Neural progenitor cell (in vitro differentiated cells): ENCODE results near the gene ATF5. TPM values are rescaled to one million over a fixed set of nuclear protein-coding genes. Genes with fewer than 3 reads are reported as not detected.

Experiments
- DNase-seq: peaks from one replicate; pipeline ENCODE4 v3.0.0-alpha.2; 2016; ENCODE audit warnings: low spot score
- H2AFZ ChIP-seq: fragments of 200-600 bp; sonication (generic); replicated peaks from 2 replicates; pipeline ENCODE4 v1.6.1; 2016; ENCODE audit warnings: antibody characterized with exemption
- H3F3A ChIP-seq: fragments of 200-600 bp; sonication (generic); 2 replicates; pipeline ENCODE4 v1.6.1; 2016; ENCODE audit warnings: antibody characterized with exemption, low read depth
- H3K27ac ChIP-seq: fragments of 200-600 bp; sonication (generic); 2 replicates; pipeline ENCODE4 v1.5.1; 2016; ENCODE audit warnings: mild to moderate bottlenecking
- H3K27me3 ChIP-seq: fragments of 200-600 bp; sonication (generic); 2 replicates; pipeline ENCODE4 v1.6.1; 2016; ENCODE audit warnings: mild to moderate bottlenecking, moderate library complexity
- H3K36me3 ChIP-seq: fragments of 200-600 bp; sonication (generic); 2 replicates; pipeline ENCODE4 v1.5.1; 2016
- H3K4me1 ChIP-seq: fragments of 200-600 bp; sonication (generic); 2 replicates; pipeline ENCODE4 v1.6.1; 2016; ENCODE audit warnings: mixed run types
- H3K4me2 ChIP-seq: fragments of 200-600 bp; sonication (generic); 2 replicates; pipeline ENCODE4 v1.6.1; 2016
- H3K4me3 ChIP-seq: fragments of 200-600 bp; sonication (generic); 2 replicates; pipeline ENCODE4 v1.5.1; 2016
- H3K79me2 ChIP-seq: fragments of 200-600 bp; sonication (generic); 2 replicates; pipeline ENCODE4 v1.6.1; 2016; ENCODE audit warnings: low read depth
- H3K9ac ChIP-seq: fragments of 200-600 bp; sonication (generic); 2 replicates; pipeline ENCODE4 v1.6.1; 2016
- H3K9me3 ChIP-seq: fragments of 200-600 bp; sonication (generic); 2 replicates; pipeline ENCODE4 v1.5.1; 2016; ENCODE audit warnings: low read depth
- H4K20me1 ChIP-seq: fragments of 200-600 bp; sonication (generic); 2 replicates; pipeline ENCODE4 v1.6.1; 2016; ENCODE audit warnings: low read depth
- H3K27ac Mint-ChIP-seq: 3 replicates; pipeline ENCODE4 v1.8.0; 2021; ENCODE audit warnings: mixed read lengths
- H3K27me3 Mint-ChIP-seq: 2 replicates; pipeline ENCODE4 v1.8.0; 2022; ENCODE audit warnings: low read depth, mild to moderate bottlenecking, inconsistent platforms, moderate library complexity, mixed read lengths; ENCODE audit not compliant: insufficient read depth
- H3K36me3 Mint-ChIP-seq: 3 replicates; pipeline ENCODE4 v1.8.0; 2021; ENCODE audit warnings: mixed read lengths
- H3K4me1 Mint-ChIP-seq: 3 replicates; pipeline ENCODE4 v1.8.0; 2021; ENCODE audit warnings: mixed read lengths
- H3K4me3 Mint-ChIP-seq: 3 replicates; pipeline ENCODE4 v1.8.0; 2021; ENCODE audit warnings: mild to moderate bottlenecking, moderate library complexity, mixed read lengths
- H3K9me3 Mint-ChIP-seq: 3 replicates; pipeline ENCODE4 v1.8.0; 2020; ENCODE audit warnings: mixed read lengths
- EZH2 ChIP-seq: fragments of 200-600 bp; sonication (generic); IDR thresholded peaks from 2 replicates; pipeline ENCODE4 v1.6.1; 2017; ENCODE audit warnings: antibody characterized with exemption, mild to moderate bottlenecking, moderate library complexity
- EZH2phosphoT487 ChIP-seq: fragments of 200-600 bp; sonication (generic); IDR thresholded peaks from 2 replicates; pipeline ENCODE4 v1.6.1; 2017; ENCODE audit warnings: antibody characterized with exemption
- total RNA-seq: library from RNA; depleted of rRNA; stranded (reverse); fragments of >200 nt; gene quantifications from 2 replicates; pipeline ENCODE4 v1.2.3, GENCODE V29; 2015; ENCODE audit warnings: low replicate concordance
- TF ChIP-seq, protein P1 (sequence below): fragments of 200-600 bp; sonication (generic); IDR thresholded peaks from 2 replicates; pipeline ENCODE4 v1.5.1; 2017; ENCODE audit warnings: antibody characterized with exemption, mild to moderate bottlenecking

The ATF5 gene
- total RNA-seq, 1 donor from 2014 or later: 1.6 TPM

DNA sequence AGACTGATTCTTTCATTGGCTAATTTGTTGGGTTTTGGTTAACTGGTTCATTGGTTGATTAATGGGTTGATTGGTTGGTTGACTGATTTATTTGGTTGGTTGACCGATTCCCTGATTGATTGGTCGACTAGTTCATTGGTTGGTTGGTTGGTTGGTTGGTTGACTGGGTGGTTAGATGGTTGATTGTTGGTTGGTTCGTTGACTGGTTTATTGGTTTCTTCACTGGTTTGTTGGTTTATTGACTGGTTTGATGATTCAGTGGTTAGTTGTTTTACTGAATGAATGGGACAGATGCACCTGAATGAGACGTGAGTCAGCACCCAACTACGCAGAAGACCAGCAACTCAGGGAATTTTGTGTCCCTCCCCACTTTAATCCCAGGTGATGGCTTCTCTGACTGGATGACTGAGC lies 3.0 kb downstream of the ATF5 start:
- peaks cover 2% of the 10 kb centered on the region for H3K27me3 ChIP-seq
- H3K27me3 Mint-ChIP-seq: peaks cover 12% of the 10 kb centered on the region
- H3F3A ChIP-seq: peaks cover 22% of the 10 kb centered on the region
- H3K27ac Mint-ChIP-seq: no peak overlapping the region
- H3K79me2 ChIP-seq: peaks cover 22% of the 10 kb centered on the region
- DNase-seq: no peak
- no peak overlapping the region for H3K4me3 Mint-ChIP-seq
- no peak overlapping the region for H3K27ac ChIP-seq
- H3K4me1 ChIP-seq: peaks cover 9% of the 10 kb centered on the region
- peaks cover 21% of the 10 kb centered on the region for H3K4me1 Mint-ChIP-seq
- H3K36me3 ChIP-seq: no peaks in the 10 kb centered on the region
- no peak overlapping the region for H2AFZ ChIP-seq
- peaks cover 14% of the 10 kb centered on the region for H3K36me3 Mint-ChIP-seq
- H4K20me1 ChIP-seq: peaks cover 9% of the 10 kb centered on the region
- no peak overlapping the region for H3K4me2 ChIP-seq
- no peaks in the 10 kb centered on the region for H3K9me3 Mint-ChIP-seq
- no peaks in the 10 kb centered on the region for H3K9me3 ChIP-seq
- no peak for TF ChIP-seq EZH2phosphoT487
- TF ChIP-seq, protein P1, sequence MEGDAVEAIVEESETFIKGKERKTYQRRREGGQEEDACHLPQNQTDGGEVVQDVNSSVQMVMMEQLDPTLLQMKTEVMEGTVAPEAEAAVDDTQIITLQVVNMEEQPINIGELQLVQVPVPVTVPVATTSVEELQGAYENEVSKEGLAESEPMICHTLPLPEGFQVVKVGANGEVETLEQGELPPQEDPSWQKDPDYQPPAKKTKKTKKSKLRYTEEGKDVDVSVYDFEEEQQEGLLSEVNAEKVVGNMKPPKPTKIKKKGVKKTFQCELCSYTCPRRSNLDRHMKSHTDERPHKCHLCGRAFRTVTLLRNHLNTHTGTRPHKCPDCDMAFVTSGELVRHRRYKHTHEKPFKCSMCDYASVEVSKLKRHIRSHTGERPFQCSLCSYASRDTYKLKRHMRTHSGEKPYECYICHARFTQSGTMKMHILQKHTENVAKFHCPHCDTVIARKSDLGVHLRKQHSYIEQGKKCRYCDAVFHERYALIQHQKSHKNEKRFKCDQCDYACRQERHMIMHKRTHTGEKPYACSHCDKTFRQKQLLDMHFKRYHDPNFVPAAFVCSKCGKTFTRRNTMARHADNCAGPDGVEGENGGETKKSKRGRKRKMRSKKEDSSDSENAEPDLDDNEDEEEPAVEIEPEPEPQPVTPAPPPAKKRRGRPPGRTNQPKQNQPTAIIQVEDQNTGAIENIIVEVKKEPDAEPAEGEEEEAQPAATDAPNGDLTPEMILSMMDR: no peak
- TF ChIP-seq EZH2: no peak
- H3K4me3 ChIP-seq: no peak overlapping the region
- no peak overlapping the region for H3K9ac ChIP-seq

DNA sequence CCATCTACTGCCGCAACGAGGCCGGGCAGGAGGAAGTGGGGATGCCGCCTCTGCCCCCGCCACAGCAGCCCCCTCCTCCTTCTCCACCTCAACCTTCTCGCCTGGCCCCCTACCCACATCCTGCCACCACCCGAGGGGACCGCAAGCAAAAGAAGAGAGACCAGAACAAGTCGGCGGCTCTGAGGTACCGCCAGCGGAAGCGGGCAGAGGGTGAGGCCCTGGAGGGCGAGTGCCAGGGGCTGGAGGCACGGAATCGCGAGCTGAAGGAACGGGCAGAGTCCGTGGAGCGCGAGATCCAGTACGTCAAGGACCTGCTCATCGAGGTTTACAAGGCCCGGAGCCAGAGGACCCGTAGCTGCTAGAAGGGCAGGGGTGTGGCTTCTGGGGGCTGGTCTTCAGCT lies 3.7 kb downstream of the ATF5 start:
- H3F3A ChIP-seq: peaks cover 22% of the 10 kb centered on the region
- H3K4me2 ChIP-seq: no peak overlapping the region
- H3K36me3 Mint-ChIP-seq: peaks cover 9% of the 10 kb centered on the region
- DNase-seq: no peak
- no peak overlapping the region for H2AFZ ChIP-seq
- no peak overlapping the region for H3K9ac ChIP-seq
- H3K4me1 Mint-ChIP-seq: peaks cover 14% of the 10 kb centered on the region
- no peak overlapping the region for H3K27ac Mint-ChIP-seq
- H3K9me3 ChIP-seq: no peaks in the 10 kb centered on the region
- no peak overlapping the region for H3K27ac ChIP-seq
- H3K79me2 ChIP-seq: peaks cover 16% of the 10 kb centered on the region
- TF ChIP-seq, protein P1: no peak
- no peak for TF ChIP-seq EZH2phosphoT487
- no peak for TF ChIP-seq EZH2
- H3K27me3 Mint-ChIP-seq: peaks cover 12% of the 10 kb centered on the region
- no peaks in the 10 kb centered on the region for H3K36me3 ChIP-seq
- peaks cover 3% of the 10 kb centered on the region for H4K20me1 ChIP-seq
- H3K4me3 ChIP-seq: no peak overlapping the region
- peaks cover 6% of the 10 kb centered on the region for H3K27me3 ChIP-seq
- H3K9me3 Mint-ChIP-seq: no peaks in the 10 kb centered on the region
- H3K4me1 ChIP-seq: peaks cover 4% of the 10 kb centered on the region
- no peak overlapping the region for H3K4me3 Mint-ChIP-seq

DNA sequence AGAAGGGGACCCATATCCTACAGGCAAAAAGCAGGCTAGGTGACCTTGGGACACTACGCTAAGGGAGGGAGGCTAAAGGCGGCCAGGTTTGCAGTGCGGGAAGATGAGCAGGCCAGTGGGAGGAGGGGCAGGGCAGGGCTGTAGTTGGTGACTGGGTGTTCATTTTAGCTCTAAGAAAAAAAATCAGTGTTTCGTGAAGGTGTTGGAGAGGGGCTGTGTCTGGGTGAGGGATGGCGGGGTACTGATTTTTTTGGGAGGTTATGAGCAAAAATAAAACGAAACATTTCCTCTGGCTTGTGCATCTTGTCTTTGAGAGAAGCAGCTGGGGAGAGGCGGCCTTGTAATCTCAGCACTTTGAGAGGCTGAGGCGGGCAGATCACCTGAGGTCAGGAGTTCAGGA lies 4.6 kb downstream of the ATF5 start:
- H2AFZ ChIP-seq: no peak overlapping the region
- peaks cover 11% of the 10 kb centered on the region for H3K27me3 ChIP-seq
- H3F3A ChIP-seq: peaks cover 27% of the 10 kb centered on the region
- Mint-ChIP-seq H3K4me3 (no peak overlapping the region), H3K27me3 (peaks cover 10% of the 10 kb centered on the region), H3K36me3 (peaks cover 7% of the 10 kb centered on the region), H3K27ac (no peak overlapping the region), H3K4me1 (peaks cover 7% of the 10 kb centered on the region), H3K9me3 (no peaks in the 10 kb centered on the region)
- peaks cover 6% of the 10 kb centered on the region for H3K79me2 ChIP-seq
- peaks cover 3% of the 10 kb centered on the region for H3K4me1 ChIP-seq
- H3K27ac ChIP-seq: no peak overlapping the region
- no peak for TF ChIP-seq EZH2
- TF ChIP-seq EZH2phosphoT487: no peak
- TF ChIP-seq, protein P1: no peak
- no peak overlapping the region for H3K9ac ChIP-seq
- DNase-seq: no peak
- no peak overlapping the region for H3K4me2 ChIP-seq
- H4K20me1 ChIP-seq: no peaks in the 10 kb centered on the region
- H3K9me3 ChIP-seq: no peaks in the 10 kb centered on the region
- H3K36me3 ChIP-seq: no peaks in the 10 kb centered on the region
- H3K4me3 ChIP-seq: no peak overlapping the region
